Measurements from ENCODE around the gene NWD2.

Gene NWD2

GRCh38 chr4:37438564-37439279 is 194.2 kb downstream of the NWD2 start:
- DNase-seq = no peak

- DNase-seq = no peak
Measured at GRCh38 chr4:37439809-37440474, 195.4 kb downstream of the NWD2 start.

GRCh38 chr4:37440501-37440900 is 196.0 kb downstream of the NWD2 start:
- DNase-seq = no peak

GRCh38 chr4:37441231-37442061 is 196.9 kb downstream of the NWD2 start:
- DNase-seq = no peak

- no peak for DNase-seq
Measured at GRCh38 chr4:37442062-37442323, 197.4 kb downstream of the NWD2 start.

GRCh38 chr4:37443137-37443536 is 198.6 kb downstream of the NWD2 start:
- DNase-seq = no peak

- no peak for DNase-seq
Measured at GRCh38 chr4:37445023-37445422, 200.5 kb downstream of the NWD2 start.

- no peak for DNase-seq
Measured at GRCh38 chr4:37446016-37446415, 201.5 kb downstream of the NWD2 start.

- DNase-seq = no peak
Measured at GRCh38 chr4:37447886-37448285, 203.3 kb downstream of the NWD2 start.

GRCh38 chr4:37450309-37450708 is 205.8 kb downstream of the NWD2 start:
- no peak for DNase-seq

- DNase-seq = no peak
Measured at GRCh38 chr4:37450911-37451310, 206.4 kb downstream of the NWD2 start.

GRCh38 chr4:37451656-37452055 is 207.1 kb downstream of the NWD2 start:
- DNase-seq = no peak

GRCh38 chr4:37452952-37453280 is 208.4 kb downstream of the NWD2 start:
- DNase-seq = peak in 32 of 51 donors; percentile 2 to 79 (median 38)

- DNase-seq = peak in 49 of 51 donors; percentile 3 to 86 (median 59)
Measured at GRCh38 chr4:37453281-37453998, 208.9 kb downstream of the NWD2 start.

GRCh38 chr4:37453999-37454800 is 209.7 kb downstream of the NWD2 start:
- no peak for DNase-seq

- no peak for DNase-seq
Measured at GRCh38 chr4:37455301-37456131, 211.0 kb downstream of the NWD2 start.

- DNase-seq = no peak
Measured at GRCh38 chr4:37461801-37462200, 217.3 kb downstream of the NWD2 start.

GRCh38 chr4:37463033-37463856 is 218.7 kb downstream of the NWD2 start:
- no peak for DNase-seq

- no peak for DNase-seq
Measured at GRCh38 chr4:37464373-37465128, 220.0 kb downstream of the NWD2 start.
